HEK293 (cell line): ENCODE measurements around the gene MRPL32.

Source experiments
- BCL11A ChIP-seq: fragments of 450-650 bp; formaldehyde crosslinking; IDR thresholded peaks from 2 replicates; pipeline ENCODE4 v1.5.1; 2016; ENCODE audit warnings: low read depth, missing biosample characterization, missing genetic modification characterization
- IKZF3 ChIP-seq: fragments of 450-650 bp; IDR thresholded peaks from 2 replicates; pipeline ENCODE4 v1.5.0; 2018; ENCODE audit warnings: missing biosample characterization, mild to moderate bottlenecking, missing genetic modification characterization, moderate library complexity
- KLF8 ChIP-seq: fragments of 450-650 bp; formaldehyde crosslinking; IDR thresholded peaks from 2 replicates; pipeline ENCODE4 v1.5.1; 2016; ENCODE audit warnings: missing biosample characterization, missing genetic modification characterization
- OSR2 ChIP-seq: fragments of 450-650 bp; formaldehyde crosslinking; IDR thresholded peaks from 2 replicates; pipeline ENCODE4 v1.5.1; 2016; ENCODE audit warnings: missing biosample characterization, missing genetic modification characterization
- RBAK ChIP-seq: fragments of 450-650 bp; formaldehyde crosslinking; IDR thresholded peaks from 2 replicates; pipeline ENCODE4 v1.5.1; 2016; ENCODE audit warnings: missing biosample characterization, missing genetic modification characterization
- REPIN1 ChIP-seq: fragments of 450-650 bp; formaldehyde crosslinking; IDR thresholded peaks from 2 replicates; pipeline ENCODE4 v1.5.1; 2017; ENCODE audit warnings: missing biosample characterization, missing genetic modification characterization, low read depth
- TRIM28 ChIP-seq: IDR thresholded peaks from 2 replicates; pipeline ENCODE4 v1.6.1; 2011; ENCODE audit warnings: low read length, control low read depth, borderline replicate concordance
- ZBTB48 ChIP-seq: fragments of 450-650 bp; formaldehyde crosslinking; IDR thresholded peaks from 2 replicates; pipeline ENCODE4 v1.5.1; 2016; ENCODE audit warnings: missing biosample characterization, missing genetic modification characterization
- ZFP69B ChIP-seq: fragments of 450-650 bp; formaldehyde crosslinking; IDR thresholded peaks from 2 replicates; pipeline ENCODE4 v1.5.1; 2016; ENCODE audit warnings: missing biosample characterization, missing genetic modification characterization
- ZNF138 ChIP-seq: fragments of 450-650 bp; formaldehyde crosslinking; IDR thresholded peaks from 2 replicates; pipeline ENCODE4 v1.5.1; 2016; ENCODE audit warnings: missing biosample characterization, missing genetic modification characterization, borderline replicate concordance
- ZNF146 ChIP-seq: fragments of 450-650 bp; formaldehyde crosslinking; IDR thresholded peaks from 2 replicates; pipeline ENCODE4 v1.5.1; 2016; ENCODE audit warnings: missing biosample characterization, missing genetic modification characterization
- ZNF175 ChIP-seq: fragments of 450-650 bp; formaldehyde crosslinking; IDR thresholded peaks from 2 replicates; pipeline ENCODE4 v1.5.1; 2016; ENCODE audit warnings: missing biosample characterization, missing genetic modification characterization
- ZNF366 ChIP-seq: fragments of 450-650 bp; formaldehyde crosslinking; conservative IDR thresholded peaks from 2 replicates; pipeline ENCODE4 v1.5.1; 2016; ENCODE audit warnings: missing biosample characterization, missing genetic modification characterization
- ZNF416 ChIP-seq: fragments of 450-650 bp; formaldehyde crosslinking; IDR thresholded peaks from 2 replicates; pipeline ENCODE4 v1.5.1; 2016; ENCODE audit warnings: missing biosample characterization, missing genetic modification characterization
- ZNF423 ChIP-seq: fragments of 450-650 bp; formaldehyde crosslinking; IDR thresholded peaks from 2 replicates; pipeline ENCODE4 v1.5.1; 2016; ENCODE audit warnings: missing biosample characterization, missing genetic modification characterization
- ZNF530 ChIP-seq: fragments of 450-650 bp; formaldehyde crosslinking; IDR thresholded peaks from 2 replicates; pipeline ENCODE4 v1.5.1; 2016; ENCODE audit warnings: low read depth, missing biosample characterization, missing genetic modification characterization
- ZNF544 ChIP-seq: fragments of 450-650 bp; formaldehyde crosslinking; IDR thresholded peaks from 2 replicates; pipeline ENCODE4 v1.5.0; 2017; ENCODE audit warnings: missing biosample characterization, missing genetic modification characterization
- ZNF571 ChIP-seq: fragments of 450-650 bp; formaldehyde crosslinking; IDR thresholded peaks from 2 replicates; pipeline ENCODE4 v1.5.0; 2017; ENCODE audit warnings: missing biosample characterization, missing genetic modification characterization
- ZNF621 ChIP-seq: fragments of 450-650 bp; formaldehyde crosslinking; IDR thresholded peaks from 2 replicates; pipeline ENCODE4 v1.5.1; 2017; ENCODE audit warnings: missing biosample characterization, missing genetic modification characterization
- ZNF677 ChIP-seq: fragments of 450-650 bp; IDR thresholded peaks from 2 replicates; pipeline ENCODE4 v1.5.0; 2018; ENCODE audit warnings: missing biosample characterization, mild to moderate bottlenecking, missing genetic modification characterization, moderate library complexity
- ZNF768 ChIP-seq: fragments of 450-650 bp; formaldehyde crosslinking; IDR thresholded peaks from 2 replicates; pipeline ENCODE4 v1.5.1; 2018; ENCODE audit warnings: missing biosample characterization, mild to moderate bottlenecking, missing genetic modification characterization
- ZNF837 ChIP-seq: fragments of 450-650 bp; formaldehyde crosslinking; IDR thresholded peaks from 2 replicates; pipeline ENCODE4 v1.5.1; 2016; ENCODE audit warnings: missing biosample characterization, missing genetic modification characterization
- ZSCAN23 ChIP-seq: fragments of 450-650 bp; formaldehyde crosslinking; IDR thresholded peaks from 2 replicates; pipeline ENCODE4 v1.5.1; 2016; ENCODE audit warnings: missing biosample characterization, missing genetic modification characterization
- TF ChIP-seq, protein P1 (sequence below): fragments of 450-650 bp; formaldehyde crosslinking; IDR thresholded peaks from 2 replicates; pipeline ENCODE4 v1.5.1; 2016; ENCODE audit warnings: missing biosample characterization, missing genetic modification characterization
- TF ChIP-seq, protein P2 (sequence below): fragments of 450-650 bp; formaldehyde crosslinking; IDR thresholded peaks from 2 replicates; pipeline ENCODE4 v1.5.1; 2017; ENCODE audit warnings: missing biosample characterization, missing genetic modification characterization
- TF ChIP-seq, protein P3 (sequence below): fragments of 450-650 bp; IDR thresholded peaks from 2 replicates; pipeline ENCODE4 v1.5.1; 2018; ENCODE audit warnings: missing biosample characterization, missing genetic modification characterization
- TF ChIP-seq, protein P4 (sequence below): fragments of 450-650 bp; formaldehyde crosslinking; conservative IDR thresholded peaks from 2 replicates; pipeline ENCODE4 v1.5.1; 2016; ENCODE audit warnings: low read depth, missing biosample characterization, missing genetic modification characterization
- TF ChIP-seq, protein P5 (sequence below): fragments of 450-650 bp; formaldehyde crosslinking; IDR thresholded peaks from 2 replicates; pipeline ENCODE4 v1.5.1; 2016; ENCODE audit warnings: missing biosample characterization, missing genetic modification characterization

Gene MRPL32

DNA sequence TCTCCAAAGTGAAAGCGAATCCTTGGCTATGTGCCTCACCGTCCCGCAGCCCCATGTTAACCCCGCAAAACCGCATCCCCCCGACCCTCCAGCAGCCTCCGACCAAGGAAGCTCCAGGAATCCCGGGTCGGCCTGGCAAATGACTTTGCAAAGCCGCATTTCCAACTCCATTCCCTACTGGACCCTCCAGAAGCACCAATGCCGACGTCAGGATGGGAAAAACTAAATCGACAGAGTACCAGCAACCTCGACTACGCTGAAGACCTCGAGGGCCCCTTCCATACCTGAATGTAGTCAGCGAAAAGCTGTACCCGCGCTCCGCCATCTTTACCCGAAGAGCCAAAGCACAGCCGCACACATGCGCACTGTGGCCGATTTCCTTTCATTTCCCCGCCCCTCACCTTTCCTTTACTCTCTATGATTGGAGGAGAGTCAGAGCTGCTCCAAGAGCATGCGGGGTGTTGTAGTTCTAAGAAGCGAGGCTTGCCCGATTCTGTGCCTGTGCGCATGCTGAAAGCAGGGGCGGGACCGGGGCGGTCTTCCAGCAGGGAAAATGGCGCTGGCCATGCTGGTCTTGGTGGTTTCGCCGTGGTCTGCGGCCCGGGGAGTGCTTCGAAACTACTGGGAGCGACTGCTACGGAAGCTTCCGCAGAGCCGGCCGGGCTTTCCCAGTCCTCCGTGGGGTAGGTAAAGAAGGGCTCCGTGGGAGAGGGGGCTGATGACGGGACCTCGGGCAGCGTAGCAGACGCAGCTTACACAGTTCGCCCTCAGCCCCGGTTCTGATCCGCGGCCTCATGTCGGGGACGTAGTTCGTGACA is at the start of gene MRPL32, which contains the start of gene PSMA2 (continued):
- TF ChIP-seq, protein P1, sequence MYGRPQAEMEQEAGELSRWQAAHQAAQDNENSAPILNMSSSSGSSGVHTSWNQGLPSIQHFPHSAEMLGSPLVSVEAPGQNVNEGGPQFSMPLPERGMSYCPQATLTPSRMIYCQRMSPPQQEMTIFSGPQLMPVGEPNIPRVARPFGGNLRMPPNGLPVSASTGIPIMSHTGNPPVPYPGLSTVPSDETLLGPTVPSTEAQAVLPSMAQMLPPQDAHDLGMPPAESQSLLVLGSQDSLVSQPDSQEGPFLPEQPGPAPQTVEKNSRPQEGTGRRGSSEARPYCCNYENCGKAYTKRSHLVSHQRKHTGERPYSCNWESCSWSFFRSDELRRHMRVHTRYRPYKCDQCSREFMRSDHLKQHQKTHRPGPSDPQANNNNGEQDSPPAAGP (tag by site-specific recombination), result 0 out of 2 replicates have a peak, but pooled peaks have one; percentile 18
- TF ChIP-seq ZNF837, result no peak
- TF ChIP-seq ZNF621, result no peak
- TF ChIP-seq, protein P2, sequence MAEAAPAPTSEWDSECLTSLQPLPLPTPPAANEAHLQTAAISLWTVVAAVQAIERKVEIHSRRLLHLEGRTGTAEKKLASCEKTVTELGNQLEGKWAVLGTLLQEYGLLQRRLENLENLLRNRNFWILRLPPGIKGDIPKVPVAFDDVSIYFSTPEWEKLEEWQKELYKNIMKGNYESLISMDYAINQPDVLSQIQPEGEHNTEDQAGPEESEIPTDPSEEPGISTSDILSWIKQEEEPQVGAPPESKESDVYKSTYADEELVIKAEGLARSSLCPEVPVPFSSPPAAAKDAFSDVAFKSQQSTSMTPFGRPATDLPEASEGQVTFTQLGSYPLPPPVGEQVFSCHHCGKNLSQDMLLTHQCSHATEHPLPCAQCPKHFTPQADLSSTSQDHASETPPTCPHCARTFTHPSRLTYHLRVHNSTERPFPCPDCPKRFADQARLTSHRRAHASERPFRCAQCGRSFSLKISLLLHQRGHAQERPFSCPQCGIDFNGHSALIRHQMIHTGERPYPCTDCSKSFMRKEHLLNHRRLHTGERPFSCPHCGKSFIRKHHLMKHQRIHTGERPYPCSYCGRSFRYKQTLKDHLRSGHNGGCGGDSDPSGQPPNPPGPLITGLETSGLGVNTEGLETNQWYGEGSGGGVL (tag by site-specific recombination), result no peak
- TF ChIP-seq ZNF677, result no peak
- no peak for TF ChIP-seq ZNF530 (tag by site-specific recombination)
- no peak for TF ChIP-seq ZNF175 (tag by site-specific recombination)
- TF ChIP-seq ZFP69B (tag by site-specific recombination), result 0 out of 2 replicates have a peak, but pooled peaks have one; percentile 9
- no peak for TF ChIP-seq IKZF3 (tag by site-specific recombination)
- no peak for TF ChIP-seq ZNF146
- TF ChIP-seq REPIN1, result no peak
- TF ChIP-seq ZNF768 (tag by site-specific recombination), result no peak
- TF ChIP-seq ZNF416 (tag by site-specific recombination), result no peak
- TF ChIP-seq KLF8, result peak; percentile 57
- no peak for TF ChIP-seq ZNF423
- no peak for TF ChIP-seq RBAK (tag by site-specific recombination)
- TF ChIP-seq ZNF544 (tag by site-specific recombination), result no peak
- TF ChIP-seq, protein P3, sequence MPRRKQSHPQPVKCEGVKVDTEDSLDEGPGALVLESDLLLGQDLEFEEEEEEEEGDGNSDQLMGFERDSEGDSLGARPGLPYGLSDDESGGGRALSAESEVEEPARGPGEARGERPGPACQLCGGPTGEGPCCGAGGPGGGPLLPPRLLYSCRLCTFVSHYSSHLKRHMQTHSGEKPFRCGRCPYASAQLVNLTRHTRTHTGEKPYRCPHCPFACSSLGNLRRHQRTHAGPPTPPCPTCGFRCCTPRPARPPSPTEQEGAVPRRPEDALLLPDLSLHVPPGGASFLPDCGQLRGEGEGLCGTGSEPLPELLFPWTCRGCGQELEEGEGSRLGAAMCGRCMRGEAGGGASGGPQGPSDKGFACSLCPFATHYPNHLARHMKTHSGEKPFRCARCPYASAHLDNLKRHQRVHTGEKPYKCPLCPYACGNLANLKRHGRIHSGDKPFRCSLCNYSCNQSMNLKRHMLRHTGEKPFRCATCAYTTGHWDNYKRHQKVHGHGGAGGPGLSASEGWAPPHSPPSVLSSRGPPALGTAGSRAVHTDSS (tag by site-specific recombination), result no peak
- no peak for TF ChIP-seq BCL11A (tag by site-specific recombination)
- no peak for TF ChIP-seq ZNF138 (tag by site-specific recombination)
- TF ChIP-seq ZBTB48 (tag by site-specific recombination), result no peak
- TF ChIP-seq, protein P4, sequence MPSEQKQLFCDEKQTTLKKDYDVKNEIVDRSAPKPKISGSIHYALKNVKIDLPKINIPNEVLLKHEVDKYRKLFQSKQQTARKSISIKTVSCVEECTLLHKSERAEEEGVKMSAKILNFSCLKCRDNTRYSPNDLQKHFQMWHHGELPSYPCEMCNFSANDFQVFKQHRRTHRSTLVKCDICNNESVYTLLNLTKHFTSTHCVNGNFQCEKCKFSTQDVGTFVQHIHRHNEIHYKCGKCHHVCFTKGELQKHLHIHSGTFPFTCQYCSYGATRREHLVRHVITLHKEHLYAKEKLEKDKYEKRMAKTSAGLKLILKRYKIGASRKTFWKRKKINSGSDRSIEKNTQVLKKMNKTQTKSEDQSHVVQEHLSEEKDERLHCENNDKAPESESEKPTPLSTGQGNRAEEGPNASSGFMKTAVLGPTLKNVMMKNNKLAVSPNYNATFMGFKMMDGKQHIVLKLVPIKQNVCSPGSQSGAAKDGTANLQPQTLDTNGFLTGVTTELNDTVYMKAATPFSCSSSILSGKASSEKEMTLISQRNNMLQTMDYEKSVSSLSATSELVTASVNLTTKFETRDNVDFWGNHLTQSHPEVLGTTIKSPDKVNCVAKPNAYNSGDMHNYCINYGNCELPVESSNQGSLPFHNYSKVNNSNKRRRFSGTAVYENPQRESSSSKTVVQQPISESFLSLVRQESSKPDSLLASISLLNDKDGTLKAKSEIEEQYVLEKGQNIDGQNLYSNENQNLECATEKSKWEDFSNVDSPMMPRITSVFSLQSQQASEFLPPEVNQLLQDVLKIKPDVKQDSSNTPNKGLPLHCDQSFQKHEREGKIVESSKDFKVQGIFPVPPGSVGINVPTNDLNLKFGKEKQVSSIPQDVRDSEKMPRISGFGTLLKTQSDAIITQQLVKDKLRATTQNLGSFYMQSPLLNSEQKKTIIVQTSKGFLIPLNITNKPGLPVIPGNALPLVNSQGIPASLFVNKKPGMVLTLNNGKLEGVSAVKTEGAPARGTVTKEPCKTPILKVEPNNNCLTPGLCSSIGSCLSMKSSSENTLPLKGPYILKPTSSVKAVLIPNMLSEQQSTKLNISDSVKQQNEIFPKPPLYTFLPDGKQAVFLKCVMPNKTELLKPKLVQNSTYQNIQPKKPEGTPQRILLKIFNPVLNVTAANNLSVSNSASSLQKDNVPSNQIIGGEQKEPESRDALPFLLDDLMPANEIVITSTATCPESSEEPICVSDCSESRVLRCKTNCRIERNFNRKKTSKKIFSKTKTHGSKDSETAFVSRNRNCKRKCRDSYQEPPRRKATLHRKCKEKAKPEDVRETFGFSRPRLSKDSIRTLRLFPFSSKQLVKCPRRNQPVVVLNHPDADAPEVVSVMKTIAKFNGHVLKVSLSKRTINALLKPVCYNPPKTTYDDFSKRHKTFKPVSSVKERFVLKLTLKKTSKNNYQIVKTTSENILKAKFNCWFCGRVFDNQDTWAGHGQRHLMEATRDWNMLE, result no peak
- TF ChIP-seq, protein P5, sequence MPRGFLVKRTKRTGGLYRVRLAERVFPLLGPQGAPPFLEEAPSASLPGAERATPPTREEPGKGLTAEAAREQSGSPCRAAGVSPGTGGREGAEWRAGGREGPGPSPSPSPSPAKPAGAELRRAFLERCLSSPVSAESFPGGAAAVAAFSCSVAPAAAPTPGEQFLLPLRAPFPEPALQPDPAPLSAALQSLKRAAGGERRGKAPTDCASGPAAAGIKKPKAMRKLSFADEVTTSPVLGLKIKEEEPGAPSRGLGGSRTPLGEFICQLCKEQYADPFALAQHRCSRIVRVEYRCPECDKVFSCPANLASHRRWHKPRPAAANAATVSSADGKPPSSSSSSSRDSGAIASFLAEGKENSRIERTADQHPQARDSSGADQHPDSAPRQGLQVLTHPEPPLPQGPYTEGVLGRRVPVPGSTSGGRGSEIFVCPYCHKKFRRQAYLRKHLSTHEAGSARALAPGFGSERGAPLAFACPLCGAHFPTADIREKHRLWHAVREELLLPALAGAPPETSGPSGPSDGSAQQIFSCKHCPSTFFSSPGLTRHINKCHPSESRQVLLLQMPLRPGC (tag by site-specific recombination), result no peak
- TF ChIP-seq ZSCAN23 (tag by site-specific recombination), result no peak
- no peak for TF ChIP-seq OSR2
- TF ChIP-seq TRIM28, result no peak
- TF ChIP-seq ZNF571, result no peak
- TF ChIP-seq ZNF366 (tag by site-specific recombination), result no peak
